ENCODE results near the gene DYRK1A.

DYRK1A gene

DNA sequence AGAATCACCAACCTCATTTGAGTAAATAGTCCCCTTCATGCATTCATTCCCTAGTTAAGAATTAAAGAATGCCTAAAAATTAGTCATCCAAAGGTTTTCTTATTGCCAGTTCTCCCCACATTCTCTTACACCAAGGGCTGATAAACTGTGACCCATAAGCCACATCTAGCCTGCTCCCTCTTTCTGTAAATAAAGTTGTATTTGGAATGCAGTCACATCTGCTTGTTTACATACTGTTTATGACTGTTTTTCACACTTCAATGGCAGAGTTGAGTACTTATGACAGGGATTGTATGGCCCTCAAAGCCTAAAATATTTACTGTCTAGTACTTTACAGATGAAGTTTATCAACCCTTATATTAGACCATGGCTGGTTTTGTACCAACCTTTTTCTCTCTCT is 16.1 kb upstream of the DYRK1A start:
- no peak overlapping the region for H3K27ac ChIP-seq

DNA sequence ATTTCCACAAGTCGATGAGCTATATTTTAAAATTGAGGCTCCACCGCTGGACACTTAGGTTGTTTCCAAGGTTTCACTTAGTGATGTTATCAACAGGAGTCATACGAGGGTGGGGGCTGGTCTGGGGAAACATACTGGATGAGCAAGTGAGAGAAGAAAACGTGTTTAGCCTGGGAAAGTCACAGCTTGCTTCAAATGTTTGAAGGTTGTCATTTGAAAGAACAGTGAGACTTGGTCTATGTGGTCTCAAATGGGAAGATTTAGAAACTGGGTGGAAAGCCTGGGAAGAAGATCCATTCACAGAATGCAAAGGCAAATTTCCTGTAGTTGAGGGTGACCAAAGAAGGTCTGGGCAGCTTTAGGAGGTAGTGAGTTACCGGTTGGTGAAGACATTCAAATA is 9.9 kb upstream of the DYRK1A start:
- no peak overlapping the region for H3K27ac ChIP-seq
- TF ChIP-seq, protein P1, sequence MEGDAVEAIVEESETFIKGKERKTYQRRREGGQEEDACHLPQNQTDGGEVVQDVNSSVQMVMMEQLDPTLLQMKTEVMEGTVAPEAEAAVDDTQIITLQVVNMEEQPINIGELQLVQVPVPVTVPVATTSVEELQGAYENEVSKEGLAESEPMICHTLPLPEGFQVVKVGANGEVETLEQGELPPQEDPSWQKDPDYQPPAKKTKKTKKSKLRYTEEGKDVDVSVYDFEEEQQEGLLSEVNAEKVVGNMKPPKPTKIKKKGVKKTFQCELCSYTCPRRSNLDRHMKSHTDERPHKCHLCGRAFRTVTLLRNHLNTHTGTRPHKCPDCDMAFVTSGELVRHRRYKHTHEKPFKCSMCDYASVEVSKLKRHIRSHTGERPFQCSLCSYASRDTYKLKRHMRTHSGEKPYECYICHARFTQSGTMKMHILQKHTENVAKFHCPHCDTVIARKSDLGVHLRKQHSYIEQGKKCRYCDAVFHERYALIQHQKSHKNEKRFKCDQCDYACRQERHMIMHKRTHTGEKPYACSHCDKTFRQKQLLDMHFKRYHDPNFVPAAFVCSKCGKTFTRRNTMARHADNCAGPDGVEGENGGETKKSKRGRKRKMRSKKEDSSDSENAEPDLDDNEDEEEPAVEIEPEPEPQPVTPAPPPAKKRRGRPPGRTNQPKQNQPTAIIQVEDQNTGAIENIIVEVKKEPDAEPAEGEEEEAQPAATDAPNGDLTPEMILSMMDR (conservative IDR thresholded peaks at IDR 0.05) = no peak

More for the DNA sequence above, 16.1 kb upstream of the DYRK1A start:
- TF ChIP-seq, protein P1 (conservative IDR thresholded peaks at IDR 0.05) = no peak

DNA sequence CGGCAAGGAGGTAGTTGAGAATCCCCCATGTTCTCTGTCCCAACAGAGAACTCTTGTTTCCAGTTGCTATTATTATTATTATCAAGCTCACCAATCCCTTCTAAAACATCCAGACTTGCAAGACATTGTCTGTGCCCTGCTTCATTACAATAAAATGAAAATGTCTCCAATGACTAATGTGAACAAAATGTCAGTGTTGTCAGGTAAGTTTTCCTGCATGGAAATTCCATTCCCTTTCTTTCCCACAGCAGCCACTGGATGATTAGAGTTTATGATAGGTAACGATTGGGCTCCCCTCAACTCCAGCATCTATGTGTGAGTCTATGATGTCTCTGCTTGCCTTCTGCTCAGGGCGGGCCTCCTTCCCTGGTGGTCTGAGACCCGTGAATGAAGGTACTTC is 8.9 kb upstream of the DYRK1A start:
- TF ChIP-seq, protein P1 (conservative IDR thresholded peaks at IDR 0.05) = no peak
- no peak overlapping the region for H3K27ac ChIP-seq

- TF ChIP-seq, protein P1 (conservative IDR thresholded peaks at IDR 0.05) = no peak
- no peak overlapping the region for H3K27ac ChIP-seq
Observed at GRCh38 chr21:37358397-37358796, 8.2 kb upstream of the DYRK1A start.

- TF ChIP-seq, protein P1 (conservative IDR thresholded peaks at IDR 0.05) = no peak
Observed at GRCh38 chr21:37363936-37364335, 2.6 kb upstream of the DYRK1A start.

GRCh38 chr21:37364722-37365121 is 1.9 kb upstream of the DYRK1A start:
- TF ChIP-seq, protein P1 (conservative IDR thresholded peaks at IDR 0.05) = no peak
- peak overlapping the region; percentile 100 for H3K27ac ChIP-seq

More at GRCh38 chr21:37363936-37364335, 2.6 kb upstream of the DYRK1A start:
- no peak overlapping the region for H3K27ac ChIP-seq

DNA sequence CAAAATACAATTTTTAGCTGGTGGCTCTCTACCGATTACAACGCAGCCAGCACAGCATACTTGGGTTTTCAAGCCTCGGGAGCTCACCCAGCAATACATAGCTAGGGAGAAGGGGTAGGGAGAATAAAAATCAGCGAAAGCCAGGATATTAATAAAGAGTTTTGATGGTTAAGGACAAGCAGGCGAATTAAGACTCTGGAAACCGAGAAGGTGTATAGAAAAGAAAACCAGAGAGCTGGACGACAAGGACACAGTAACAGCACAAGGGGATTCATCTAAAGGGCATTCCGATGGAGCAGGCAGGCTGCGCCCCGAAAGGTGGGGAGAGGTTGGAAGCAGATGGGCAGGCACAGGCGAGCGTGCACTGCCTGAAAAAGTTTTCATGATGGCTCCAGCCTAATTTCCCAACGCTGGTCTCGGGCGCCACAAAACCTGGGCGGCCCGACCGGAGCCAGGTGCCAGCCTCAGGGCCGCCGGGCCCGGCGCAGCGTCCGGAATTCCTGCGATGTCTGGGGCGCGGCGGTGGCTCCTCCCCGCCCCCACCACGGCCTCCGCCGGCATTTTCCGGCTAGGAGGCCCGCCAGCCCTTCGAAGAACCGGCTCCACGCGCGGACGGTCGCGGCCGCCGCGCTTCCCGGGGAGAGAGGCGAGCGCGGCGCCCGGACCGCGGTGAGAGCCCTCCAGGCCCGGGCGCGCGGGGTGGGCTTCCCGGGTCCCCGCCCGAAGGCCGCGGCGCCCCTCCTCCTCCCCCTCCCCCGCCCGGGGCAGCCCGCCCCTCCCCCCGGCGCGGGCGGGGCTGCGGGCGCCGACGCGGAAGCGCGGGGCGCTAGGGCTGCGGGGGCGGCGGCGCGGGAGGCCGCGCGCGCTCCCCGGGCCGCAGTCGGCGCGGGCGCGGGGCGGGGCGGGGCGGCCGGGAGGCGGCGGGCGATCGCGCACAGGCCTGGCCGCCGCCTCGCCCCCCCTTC is 774 bp upstream of the DYRK1A start:
- H3K27ac ChIP-seq = peak overlapping the region; percentile 100
- TF ChIP-seq, protein P1 (conservative IDR thresholded peaks at IDR 0.05) = no peak

Data from VCaP (cell line).